ENCODE data around the gene YDJC. TPM values are rescaled to one million over a fixed set of nuclear protein-coding genes. Genes with fewer than 3 reads are reported as not detected.
A peak's percentile ranks its signal among the peaks of the same experiment; 100 is the strongest.
"Not testable (repeated sequence)": the region's sequence is repeated elsewhere in the genome, so short reads cannot be mapped to it uniquely, and the experiment has no call there.

YDJC gene
- total RNA-seq, 2 donors from 2014 or later: 16.4 to 19.9 TPM

- not testable (repeated sequence) for H3K9me3 ChIP-seq (ENCODE audit: control insufficient read depth, low read length); H3K27me3 Mint-ChIP-seq (ENCODE audit: insufficient read depth); H3K27me3 ChIP-seq (ENCODE audit: control insufficient read depth, insufficient read depth, low read length, poor library complexity, severe bottlenecking); H3K4me3 ChIP-seq (ENCODE audit: low read length); H3K9ac ChIP-seq (ENCODE audit: extremely low read depth, low read length, poor library complexity, severe bottlenecking); H3K4me1 Mint-ChIP-seq; DNase-seq; H3K4me3 Mint-ChIP-seq; H3K4me1 ChIP-seq (ENCODE audit: control insufficient read depth, insufficient read depth, low read length); H3K27ac Mint-ChIP-seq; H3K27ac ChIP-seq (ENCODE audit: low read depth, low read length); H3K9me3 Mint-ChIP-seq
- WGBS, 2 experiments (ENCODE audit: insufficient coverage in 1 of 2, insufficient read length in 1 of 2): 89 to 94% methylated on average over 6 to 9 of the region's 9 CpGs
- H3K36me3 Mint-ChIP-seq (ENCODE audit: low read depth): peaks cover 19% of the 10 kb centered on the region
- H3K36me3 ChIP-seq (ENCODE audit: control insufficient read depth, insufficient read depth, low read length): peaks cover 21% of the 10 kb centered on the region
Measured at GRCh38 chr22:21580623-21581007, 49.2 kb downstream of the YDJC start.

GRCh38 chr22:21579474-21579851 lies 50.4 kb downstream of the YDJC start:
- Mint-ChIP-seq H3K9me3 (no peaks in the 10 kb centered on the region), H3K4me3 (no peak overlapping the region), H3K27ac (no peak overlapping the region), H3K36me3 (ENCODE audit: low read depth) (peaks cover 17% of the 10 kb centered on the region), H3K27me3 (ENCODE audit: insufficient read depth) (no peaks in the 10 kb centered on the region), H3K4me1 (peaks cover 1% of the 10 kb centered on the region)
- Histone ChIP-seq H3K9me3 (ENCODE audit: control insufficient read depth, low read length) (no peaks in the 10 kb centered on the region), H3K27me3 (ENCODE audit: control insufficient read depth, insufficient read depth, low read length, poor library complexity, severe bottlenecking) (no peaks in the 10 kb centered on the region), H3K4me1 (ENCODE audit: control insufficient read depth, insufficient read depth, low read length) (no peaks in the 10 kb centered on the region), H3K9ac (ENCODE audit: extremely low read depth, low read length, poor library complexity, severe bottlenecking) (no peak overlapping the region), H3K36me3 (ENCODE audit: control insufficient read depth, insufficient read depth, low read length) (peaks cover 15% of the 10 kb centered on the region), H3K27ac (ENCODE audit: low read depth, low read length) (no peak overlapping the region), H3K4me3 (ENCODE audit: low read length) (no peak overlapping the region)
- 97 to 100% methylated on average over 5 to 6 of the region's 6 CpGs for WGBS, 2 experiments (ENCODE audit: insufficient coverage in 1 of 2, insufficient read length in 1 of 2)
- no peak for DNase-seq
- TF ChIP-seq CTCF (conservative IDR thresholded peaks at IDR 0.05): no peak

Small RNA genes lying within 50 kb of the gene (microRNA-seq; reads per million reads assigned to microRNA genes)
- gene MIR130B (ENCODE audit: borderline microRNAs expressed): 396 reads per million, percentile 89 among the genes with 10 or more reads in this experiment
- 4.2 reads per million, percentile 28 among the genes with 10 or more reads in this experiment for gene MIR301B (ENCODE audit: borderline microRNAs expressed)

Other genes with a start within 250 kb of the YDJC start
- gene RIMBP3B, start 246.3 kb downstream of the YDJC start, total RNA-seq: under 1 TPM; 0.55 to 0.57 TPM
- 10 to 100 TPM; 38.5 to 45.6 TPM for gene HIC2, start 212.7 kb downstream of the YDJC start, total RNA-seq
- gene TMEM191C, start 162.6 kb downstream of the YDJC start, total RNA-seq: 1 to 10 TPM; 4.0 to 4.4 TPM
- under 1 TPM; 0.53 to 0.75 TPM for gene RIMBP3C, start 78.6 kb downstream of the YDJC start, total RNA-seq
- gene UBE2L3, start 62.3 kb downstream of the YDJC start, total RNA-seq: 10 to 100 TPM; 74.6 to 79.4 TPM
- under 1 TPM; 0.46 to 0.84 TPM for gene CCDC116, start 2.7 kb upstream of the YDJC start, total RNA-seq
- 10 to 100 TPM; 30.3 to 61.4 TPM for gene SDF2L1, start 12.3 kb upstream of the YDJC start, total RNA-seq
- gene PPIL2, start 36.0 kb upstream of the YDJC start, total RNA-seq: 10 to 100 TPM; 39.9 to 41.2 TPM
- gene YPEL1, start 105.8 kb upstream of the YDJC start, total RNA-seq: 10 to 100 TPM; 13.4 to 23.4 TPM
- gene MAPK1, start 237.6 kb upstream of the YDJC start, total RNA-seq: 10 to 100 TPM; 76.8 to 78.6 TPM

Measured in endodermal cell (in vitro differentiated cells).